T-helper 2 cell treated with Interferon-gamma antibody and Interleukin-4, amounts not matched to agents 5 μg/mL and 100 μg/mL, for 36 hours (primary cell): ENCODE data around the gene CASTOR1.

Experiments
- DNase-seq: peaks from one replicate; pipeline ENCODE4 v3.0.0; 2021; ENCODE audit warnings: low spot score
- H3K27ac Mint-ChIP-seq: one replicate; pipeline ENCODE4 v1.8.0; 2021; ENCODE audit warnings: mild to moderate bottlenecking, mixed read lengths
- H3K27me3 Mint-ChIP-seq: one replicate; pipeline ENCODE4 v1.8.0; 2021; ENCODE audit warnings: low read depth, mixed read lengths
- H3K36me3 Mint-ChIP-seq: one replicate; pipeline ENCODE4 v1.8.0; 2021; ENCODE audit warnings: low read depth, mixed read lengths
- H3K4me1 Mint-ChIP-seq: one replicate; pipeline ENCODE4 v1.8.0; 2021; ENCODE audit warnings: low read depth, mixed read lengths
- H3K4me3 Mint-ChIP-seq: one replicate; pipeline ENCODE4 v1.8.0; 2022; ENCODE audit warnings: mild to moderate bottlenecking, moderate library complexity, mixed read lengths
- H3K9me3 Mint-ChIP-seq: one replicate; pipeline ENCODE4 v1.8.0; 2021; ENCODE audit warnings: mixed read lengths

CASTOR1 gene

GRCh38 chr22:30312053-30312452 lies 22.7 kb upstream of the CASTOR1 start:
- H3K4me3 Mint-ChIP-seq = peak overlapping the region; percentile 54
- no peaks in the 10 kb centered on the region for H3K9me3 Mint-ChIP-seq
- H3K4me1 Mint-ChIP-seq = peaks cover 83% of the 10 kb centered on the region
- H3K27me3 Mint-ChIP-seq = no peaks in the 10 kb centered on the region
- peaks cover 49% of the 10 kb centered on the region for H3K36me3 Mint-ChIP-seq
- peak overlapping the region; percentile 88 for H3K27ac Mint-ChIP-seq
- DNase-seq = peak; percentile 46

GRCh38 chr22:30310881-30311771 lies 21.8 kb upstream of the CASTOR1 start:
- H3K4me3 Mint-ChIP-seq = peak overlapping the region; percentile 85
- peak overlapping the region; percentile 95 for H3K27ac Mint-ChIP-seq
- H3K36me3 Mint-ChIP-seq = peaks cover 48% of the 10 kb centered on the region
- DNase-seq = no peak
- no peaks in the 10 kb centered on the region for H3K27me3 Mint-ChIP-seq
- peaks cover 87% of the 10 kb centered on the region for H3K4me1 Mint-ChIP-seq
- H3K9me3 Mint-ChIP-seq = no peaks in the 10 kb centered on the region

- Mint-ChIP-seq H3K27me3 (no peaks in the 10 kb centered on the region), H3K27ac (peak overlapping the region; percentile 95), H3K4me3 (peak overlapping the region; percentile 85), H3K36me3 (peaks cover 39% of the 10 kb centered on the region), H3K4me1 (peaks cover 87% of the 10 kb centered on the region), H3K9me3 (no peaks in the 10 kb centered on the region)
- no peak for DNase-seq
Observed at GRCh38 chr22:30309951-30310741, 20.8 kb upstream of the CASTOR1 start.

GRCh38 chr22:30308518-30309230 lies 19.4 kb upstream of the CASTOR1 start:
- H3K4me3 Mint-ChIP-seq = peak overlapping the region; percentile 86
- H3K4me1 Mint-ChIP-seq = peaks cover 90% of the 10 kb centered on the region
- peaks cover 40% of the 10 kb centered on the region for H3K36me3 Mint-ChIP-seq
- H3K27me3 Mint-ChIP-seq = no peaks in the 10 kb centered on the region
- H3K27ac Mint-ChIP-seq = peak overlapping the region; percentile 91
- no peak for DNase-seq
- H3K9me3 Mint-ChIP-seq = no peaks in the 10 kb centered on the region

- peaks cover 45% of the 10 kb centered on the region for H3K36me3 Mint-ChIP-seq
Observed at GRCh38 chr22:30308093-30308492, 18.8 kb upstream of the CASTOR1 start.

GRCh38 chr22:30307041-30307574 lies 17.8 kb upstream of the CASTOR1 start:
- peak overlapping the region; percentile 86 for H3K4me3 Mint-ChIP-seq
- no peak for DNase-seq
- H3K27me3 Mint-ChIP-seq = no peaks in the 10 kb centered on the region
- peaks cover 40% of the 10 kb centered on the region for H3K36me3 Mint-ChIP-seq
- H3K4me1 Mint-ChIP-seq = peaks cover 93% of the 10 kb centered on the region
- H3K27ac Mint-ChIP-seq = peak overlapping the region; percentile 91
- no peaks in the 10 kb centered on the region for H3K9me3 Mint-ChIP-seq

More at GRCh38 chr22:30308093-30308492, 18.8 kb upstream of the CASTOR1 start:
- DNase-seq = no peak
- Mint-ChIP-seq H3K27me3 (no peaks in the 10 kb centered on the region), H3K9me3 (no peaks in the 10 kb centered on the region), H3K4me1 (peaks cover 93% of the 10 kb centered on the region), H3K27ac (peak overlapping the region; percentile 91), H3K4me3 (peak overlapping the region; percentile 86)

GRCh38 chr22:30306627-30307011 lies 17.3 kb upstream of the CASTOR1 start:
- Mint-ChIP-seq H3K27me3 (no peaks in the 10 kb centered on the region), H3K27ac (peak overlapping the region; percentile 91), H3K4me3 (peak overlapping the region; percentile 86), H3K36me3 (peaks cover 37% of the 10 kb centered on the region), H3K4me1 (peaks cover 92% of the 10 kb centered on the region), H3K9me3 (no peaks in the 10 kb centered on the region)
- no peak for DNase-seq

- peak; percentile 60 for DNase-seq
- Mint-ChIP-seq H3K36me3 (peaks cover 43% of the 10 kb centered on the region), H3K9me3 (no peaks in the 10 kb centered on the region), H3K27ac (peak overlapping the region; percentile 91), H3K4me3 (peak overlapping the region; percentile 86), H3K4me1 (peaks cover 91% of the 10 kb centered on the region), H3K27me3 (no peaks in the 10 kb centered on the region)
Observed at GRCh38 chr22:30305906-30306626, 16.8 kb upstream of the CASTOR1 start.

- no peaks in the 10 kb centered on the region for H3K27me3 Mint-ChIP-seq
- H3K4me3 Mint-ChIP-seq = peak overlapping the region; percentile 86
- H3K4me1 Mint-ChIP-seq = peaks cover 90% of the 10 kb centered on the region
- no peaks in the 10 kb centered on the region for H3K9me3 Mint-ChIP-seq
- peaks cover 44% of the 10 kb centered on the region for H3K36me3 Mint-ChIP-seq
- H3K27ac Mint-ChIP-seq = peak overlapping the region; percentile 91
- peak; percentile 64 for DNase-seq
Observed at GRCh38 chr22:30305519-30305905, 16.2 kb upstream of the CASTOR1 start.

- no peaks in the 10 kb centered on the region for H3K27me3 Mint-ChIP-seq
- peak overlapping the region; percentile 86 for H3K4me3 Mint-ChIP-seq
- peaks cover 49% of the 10 kb centered on the region for H3K36me3 Mint-ChIP-seq
- peaks cover 82% of the 10 kb centered on the region for H3K4me1 Mint-ChIP-seq
- peak overlapping the region; percentile 91 for H3K27ac Mint-ChIP-seq
- H3K9me3 Mint-ChIP-seq = no peaks in the 10 kb centered on the region
- DNase-seq = no peak
Observed at GRCh38 chr22:30304495-30305244, 15.4 kb upstream of the CASTOR1 start.

GRCh38 chr22:30302810-30303138 lies 13.5 kb upstream of the CASTOR1 start:
- H3K9me3 Mint-ChIP-seq = no peaks in the 10 kb centered on the region
- peak overlapping the region; percentile 40 for H3K4me3 Mint-ChIP-seq
- H3K36me3 Mint-ChIP-seq = peaks cover 58% of the 10 kb centered on the region
- peak overlapping the region; percentile 75 for H3K27ac Mint-ChIP-seq
- H3K4me1 Mint-ChIP-seq = peaks cover 72% of the 10 kb centered on the region
- no peak for DNase-seq
- no peaks in the 10 kb centered on the region for H3K27me3 Mint-ChIP-seq

GRCh38 chr22:30301995-30302809 lies 12.9 kb upstream of the CASTOR1 start:
- Mint-ChIP-seq H3K27ac (peak overlapping the region; percentile 75), H3K9me3 (no peaks in the 10 kb centered on the region), H3K4me1 (peaks cover 71% of the 10 kb centered on the region), H3K36me3 (peaks cover 56% of the 10 kb centered on the region), H3K27me3 (no peaks in the 10 kb centered on the region), H3K4me3 (peak overlapping the region; percentile 40)
- DNase-seq = no peak
